MCF 10A (cell line): ENCODE measurements around the gene TMEM214. TPM values are rescaled to one million over a fixed set of nuclear protein-coding genes. Genes with fewer than 3 reads are reported as not detected.
A peak's percentile ranks its signal among the peaks of the same experiment; 100 is the strongest.

Source experiments
- BruUV-seq: library from RNA; stranded (reverse); fragments of 400-500 nt; replicated peaks from 2 replicates; lab custom pipeline; 2021; lab: Mats Ljungman, UMichigan
- CTCF ChIA-PET: fragments of 300-600 bp; sonication (Branson Sonifier 250); formaldehyde crosslinking; extraction: SDS; loops from one replicate; lab custom pipeline; 2021; ENCODE audit warnings: antibody characterized with exemption, inconsistent platforms; lab: Yijun Ruan, JAX
- POLR2A ChIA-PET: fragments of 300-600, 350-650 bp; sonication (Branson Sonifier 250); formaldehyde crosslinking; extraction: SDS; loops from one replicate; lab custom pipeline; 2020; ENCODE audit warnings: antibody characterized with exemption, inconsistent platforms; lab: Yijun Ruan, JAX
- DNase-seq: peaks from one replicate; pipeline ENCODE4 v3.0.0-alpha.2; 2018; ENCODE audit not compliant: unreplicated experiment
- H3K27ac Mint-ChIP-seq: one replicate; pipeline ENCODE4 v1.8.0; 2022; ENCODE audit warnings: mild to moderate bottlenecking, low read depth, mixed read lengths; ENCODE audit not compliant: unreplicated experiment
- H3K27me3 Mint-ChIP-seq: one replicate; pipeline ENCODE4 v1.8.0; 2022; ENCODE audit warnings: mixed read lengths; ENCODE audit not compliant: insufficient read depth, unreplicated experiment
- H3K36me3 Mint-ChIP-seq: one replicate; pipeline ENCODE4 v1.8.0; 2022; ENCODE audit warnings: mild to moderate bottlenecking, moderate library complexity, mixed read lengths; ENCODE audit not compliant: insufficient read depth, unreplicated experiment
- H3K4me1 Mint-ChIP-seq: one replicate; pipeline ENCODE4 v1.8.0; 2022; ENCODE audit warnings: mixed read lengths; ENCODE audit not compliant: insufficient read depth, unreplicated experiment
- H3K4me3 Mint-ChIP-seq: one replicate; pipeline ENCODE4 v1.8.0; 2022; ENCODE audit warnings: mild to moderate bottlenecking, moderate library complexity, mixed read lengths; ENCODE audit not compliant: unreplicated experiment
- H3K9me3 Mint-ChIP-seq: one replicate; pipeline ENCODE4 v1.8.0; 2022; ENCODE audit warnings: mixed read lengths; ENCODE audit not compliant: unreplicated experiment
- intact Hi-C: fragments of 100-400 bp; cut with micrococcal nuclease; formaldehyde crosslinking; loops from 2 replicates; pipeline ENCODE4 v1.14.1; 2022
- total RNA-seq: library from RNA; stranded (reverse); gene quantifications from 2 replicates; pipeline ENCODE4 v1.2.3, GENCODE V29; 2022
- TF ChIP-seq, protein P1 (sequence below): fragments of 200-600 bp; IDR thresholded peaks from one replicate; pipeline ENCODE4 v1.8.0; 2022; ENCODE audit warnings: antibody characterized with exemption, mild to moderate bottlenecking; ENCODE audit not compliant: unreplicated experiment

Gene TMEM214
- total RNA-seq, 1 experiment from 2014 or later, result 118 TPM

DNA sequence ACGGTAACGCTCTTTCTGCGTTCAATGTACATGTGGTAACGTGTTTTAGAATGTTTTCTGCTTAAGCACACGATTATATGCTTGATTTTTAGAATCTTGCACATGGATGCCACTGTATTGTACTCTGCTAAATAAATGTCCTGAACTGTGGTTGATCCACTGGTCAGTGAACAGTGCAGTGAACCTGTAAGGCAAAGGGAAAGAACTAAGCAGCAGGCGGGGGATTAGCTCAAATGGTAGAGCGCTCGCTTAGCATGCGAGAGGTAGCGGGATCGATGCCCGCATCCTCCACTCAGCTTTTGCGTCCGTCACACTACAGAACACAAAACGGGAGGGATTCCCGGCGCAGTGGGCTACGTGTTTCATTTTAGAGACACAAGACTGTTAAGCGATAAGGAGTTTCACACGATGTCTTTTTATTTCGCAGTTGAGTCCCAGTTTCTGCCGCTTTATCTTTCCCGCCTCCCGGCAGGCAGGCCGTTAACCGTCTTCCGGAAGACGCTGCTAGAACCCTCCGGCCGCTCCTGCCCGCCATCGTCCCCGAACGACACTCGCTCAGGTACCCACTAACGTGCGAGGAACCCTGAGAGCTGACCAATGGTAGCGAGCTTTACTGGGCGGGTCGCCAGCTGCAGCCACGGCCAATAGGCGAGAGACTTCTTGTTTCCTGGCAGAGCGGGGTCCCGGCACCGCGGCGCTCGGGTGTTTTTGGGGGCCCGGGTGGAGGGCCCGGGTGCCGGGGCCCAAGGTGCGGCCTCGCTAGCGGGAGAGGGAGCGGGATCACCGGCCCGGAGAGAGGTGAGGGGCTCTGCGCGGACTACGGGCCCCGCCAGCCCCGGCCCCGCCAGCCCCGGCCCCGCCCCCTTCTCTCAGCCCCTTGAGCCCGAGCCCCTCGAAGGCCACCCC, 18.5 kb downstream of the TMEM214 start, which contains the start of gene AGBL5:
Gene AGBL5 (plus strand): TSS at position 673 of the 906 bp plus-strand sequence. CDS start 1,291 bp downstream, outside the sequence.
- H3K36me3 Mint-ChIP-seq, result peaks cover 40% of the 10 kb centered on the region
- peak within 1 kb of the TSS; percentile 93 for H3K4me3 Mint-ChIP-seq
- TF ChIP-seq, protein P1, sequence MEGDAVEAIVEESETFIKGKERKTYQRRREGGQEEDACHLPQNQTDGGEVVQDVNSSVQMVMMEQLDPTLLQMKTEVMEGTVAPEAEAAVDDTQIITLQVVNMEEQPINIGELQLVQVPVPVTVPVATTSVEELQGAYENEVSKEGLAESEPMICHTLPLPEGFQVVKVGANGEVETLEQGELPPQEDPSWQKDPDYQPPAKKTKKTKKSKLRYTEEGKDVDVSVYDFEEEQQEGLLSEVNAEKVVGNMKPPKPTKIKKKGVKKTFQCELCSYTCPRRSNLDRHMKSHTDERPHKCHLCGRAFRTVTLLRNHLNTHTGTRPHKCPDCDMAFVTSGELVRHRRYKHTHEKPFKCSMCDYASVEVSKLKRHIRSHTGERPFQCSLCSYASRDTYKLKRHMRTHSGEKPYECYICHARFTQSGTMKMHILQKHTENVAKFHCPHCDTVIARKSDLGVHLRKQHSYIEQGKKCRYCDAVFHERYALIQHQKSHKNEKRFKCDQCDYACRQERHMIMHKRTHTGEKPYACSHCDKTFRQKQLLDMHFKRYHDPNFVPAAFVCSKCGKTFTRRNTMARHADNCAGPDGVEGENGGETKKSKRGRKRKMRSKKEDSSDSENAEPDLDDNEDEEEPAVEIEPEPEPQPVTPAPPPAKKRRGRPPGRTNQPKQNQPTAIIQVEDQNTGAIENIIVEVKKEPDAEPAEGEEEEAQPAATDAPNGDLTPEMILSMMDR, result no peak
- peak within 1 kb of the TSS; percentile 84 for H3K27ac Mint-ChIP-seq
- BruUV-seq, result no TSS peak
- no peaks in the 10 kb centered on the region for H3K27me3 Mint-ChIP-seq
- intact Hi-C loops, result loop anchor here (1.0 to 2.0 kb wide), 3 partner anchors 19 to 90 kb away; partner anchors contain the start of genes KHK and TMEM214
- no peaks in the 10 kb centered on the region for H3K4me1 Mint-ChIP-seq
- ChIA-PET CTCF (interaction anchor here (0.6 to 1.7 kb wide), 9 partner anchors 14 to 251 kb away, joined by 3 to 5 read pairs (median 4); partner anchors contain the start of gene OST4), POLR2A (interaction anchor here (0.6 to 9.2 kb wide), 28 partner anchors 8 to 305 kb away, joined by 3 to 175 read pairs (median 5); partner anchors contain the start of genes ATRAID, EMILIN1, GTF3C2 and KHK)
- peak; percentile 91 for DNase-seq
- no peaks in the 10 kb centered on the region for H3K9me3 Mint-ChIP-seq

DNA sequence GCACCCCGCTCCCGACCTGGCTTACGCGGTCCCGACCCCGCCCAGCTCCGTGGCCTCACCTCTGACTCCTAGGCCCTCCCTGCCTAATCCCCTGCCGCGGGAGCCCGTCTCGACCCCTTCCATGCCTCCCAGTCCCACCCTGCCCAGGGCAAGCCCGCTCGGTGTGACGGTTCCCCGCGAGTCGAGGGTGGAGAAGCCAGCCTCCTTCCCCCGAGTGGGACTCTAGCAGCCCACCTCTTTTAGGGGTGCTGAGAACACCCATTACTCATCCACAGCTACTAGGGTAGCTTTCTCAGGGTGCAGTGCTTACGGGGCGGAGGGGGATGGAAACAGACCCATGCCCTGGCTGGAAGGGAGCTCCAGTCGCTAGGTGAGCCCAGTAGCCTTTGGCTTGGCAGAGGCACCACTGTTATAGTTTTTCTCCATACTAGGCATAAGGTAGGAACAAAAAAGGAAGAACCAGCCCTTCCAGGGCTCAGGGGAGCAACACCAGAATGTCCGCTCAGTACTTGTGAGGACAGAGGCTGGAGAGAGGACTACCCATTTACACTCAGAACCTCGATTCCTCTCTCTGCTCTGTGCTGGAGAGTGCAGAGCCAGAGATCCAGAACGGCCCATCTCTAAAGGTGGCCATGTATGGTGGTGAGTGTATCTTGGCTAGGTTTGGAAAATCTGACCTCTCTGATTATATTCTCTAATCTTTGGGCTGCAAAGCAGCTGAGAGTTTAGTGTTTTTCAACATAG, 19.3 kb downstream of the TMEM214 start:
- ChIA-PET POLR2A (interaction anchor here (0.5 to 9.2 kb wide), 21 partner anchors 9 to 304 kb away, joined by 3 to 175 read pairs (median 4); partner anchors contain the start of genes ATRAID, EMILIN1, GTF3C2 and KHK), CTCF (interaction anchor here (0.6 to 1.3 kb wide), 5 partner anchors 35 to 339 kb away, joined by 3 to 4 read pairs (median 3); no protein-coding TSS in a partner anchor)
- Mint-ChIP-seq H3K27me3 (no peaks in the 10 kb centered on the region), H3K9me3 (no peaks in the 10 kb centered on the region), H3K4me1 (no peaks in the 10 kb centered on the region), H3K4me3 (peak overlapping the region; percentile 93), H3K36me3 (peaks cover 42% of the 10 kb centered on the region), H3K27ac (peak overlapping the region; percentile 84)
- DNase-seq, result peak; percentile 13
- intact Hi-C loops, result loop anchor here (2.0 kb wide), 1 partner anchor 35 kb away; the partner anchor contains the start of gene KHK
- BruUV-seq, result no TSS peak
- TF ChIP-seq, protein P1, result no peak

DNA sequence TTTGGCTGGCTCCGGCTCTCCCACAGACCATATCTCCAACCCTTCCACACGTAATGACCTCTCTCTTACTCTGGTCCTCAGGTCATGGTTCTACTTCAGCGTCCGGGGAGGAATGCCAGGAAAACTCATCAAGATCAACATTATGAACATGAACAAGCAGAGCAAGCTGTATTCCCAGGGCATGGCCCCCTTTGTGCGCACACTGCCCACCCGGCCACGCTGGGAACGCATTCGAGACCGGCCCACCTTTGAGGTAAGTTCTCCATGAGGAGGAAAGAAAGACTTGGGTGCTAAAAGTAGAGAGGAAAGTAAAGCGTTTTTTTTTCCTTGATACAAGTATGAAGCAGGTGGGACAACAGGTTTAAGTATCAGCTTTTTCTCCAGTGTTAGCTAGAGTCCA, 20.6 kb downstream of the TMEM214 start:
- intact Hi-C loops, result no loop called here
- no TSS peak for BruUV-seq
- POLR2A ChIA-PET, result interaction anchor here (0.7 to 9.2 kb wide), 4 partner anchors 14 to 54 kb away, joined by 3 to 175 read pairs (median 4); partner anchors contain the start of gene OST4

More for the DNA sequence above, 20.6 kb downstream of the TMEM214 start:
- TF ChIP-seq, protein P1, result no peak
- no peak for DNase-seq
- Mint-ChIP-seq H3K36me3 (peaks cover 49% of the 10 kb centered on the region), H3K27me3 (no peaks in the 10 kb centered on the region), H3K27ac (no peak overlapping the region), H3K4me3 (peak overlapping the region; percentile 93), H3K9me3 (no peaks in the 10 kb centered on the region), H3K4me1 (no peaks in the 10 kb centered on the region)
- CTCF ChIA-PET, result interaction anchor here (1.1 to 1.3 kb wide), 3 partner anchors 27 to 37 kb away, joined by 3 to 8 read pairs (median 4); no protein-coding TSS in a partner anchor
